Hematopoietic multipotent progenitor cell treated with erythropoietin and hydrocortisone succinate and interleukin-3 and kit ligand, for 15 days (in vitro differentiated cells): Measurements from ENCODE around the gene MUC13.

ENCODE experiments used
- DNase-seq: peaks from one replicate; pipeline ENCODE4 v3.0.0-alpha.2; 2015; ENCODE audit warnings: low spot score

MUC13 gene

DNA sequence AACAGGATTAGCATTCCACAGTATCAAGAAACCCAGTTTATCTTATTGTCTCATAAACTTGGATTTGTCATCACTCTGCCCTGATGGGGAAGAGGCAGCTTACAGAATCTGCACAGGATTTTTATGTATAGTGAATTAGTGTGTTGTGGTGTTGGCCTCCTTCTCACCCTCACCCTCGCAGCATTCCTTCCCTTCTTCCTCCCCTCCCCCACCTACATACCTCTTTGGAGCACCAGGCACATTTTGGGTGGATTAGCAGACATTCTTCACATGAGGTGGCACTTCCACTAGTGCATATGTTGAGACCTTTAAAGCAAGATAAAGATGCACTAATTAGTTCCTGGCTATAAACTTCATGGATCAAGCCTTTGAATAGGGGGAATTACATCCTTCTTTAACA, 61.3 kb downstream of the MUC13 start:
- no peak for DNase-seq

DNA sequence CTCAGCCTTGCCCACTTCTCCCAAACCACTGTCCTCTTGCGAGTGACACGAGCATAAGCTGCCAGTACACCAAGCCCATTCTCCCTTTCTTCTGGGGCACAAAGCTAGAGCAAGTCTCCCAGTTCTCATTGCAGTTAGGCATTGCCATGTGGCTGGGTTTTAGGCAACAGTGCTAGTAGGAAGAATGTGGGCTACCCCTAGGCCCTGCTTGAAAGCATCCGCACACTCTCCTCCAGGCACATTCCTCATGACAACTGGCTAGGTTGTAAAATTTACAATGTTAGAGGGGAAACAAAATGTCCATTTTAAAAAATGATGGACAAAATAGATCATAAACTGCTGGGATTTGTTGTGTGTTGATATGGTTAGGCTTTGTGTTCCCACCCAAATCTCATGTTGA, 67.0 kb downstream of the MUC13 start:
- no peak for DNase-seq

DNA sequence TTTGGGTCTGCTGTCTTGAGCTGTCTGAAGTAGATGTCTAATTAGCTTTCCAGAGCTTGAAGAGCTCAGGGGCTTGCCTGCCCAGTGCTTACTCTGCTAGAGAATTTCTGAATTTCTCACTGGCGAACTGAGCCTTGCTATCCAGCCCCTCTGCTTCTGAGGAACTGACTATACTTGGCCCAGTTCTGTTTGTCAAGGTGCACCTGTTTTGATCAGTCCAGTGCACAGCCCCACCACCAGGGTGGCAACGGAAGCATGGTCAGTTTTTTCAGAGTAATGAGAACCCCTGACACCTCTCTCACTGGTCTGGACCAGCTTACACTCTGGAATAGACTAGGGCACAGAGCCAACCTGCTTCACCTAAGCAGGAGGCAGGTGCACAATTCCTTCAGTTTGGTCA, 72.5 kb downstream of the MUC13 start:
- DNase-seq: no peak

DNA sequence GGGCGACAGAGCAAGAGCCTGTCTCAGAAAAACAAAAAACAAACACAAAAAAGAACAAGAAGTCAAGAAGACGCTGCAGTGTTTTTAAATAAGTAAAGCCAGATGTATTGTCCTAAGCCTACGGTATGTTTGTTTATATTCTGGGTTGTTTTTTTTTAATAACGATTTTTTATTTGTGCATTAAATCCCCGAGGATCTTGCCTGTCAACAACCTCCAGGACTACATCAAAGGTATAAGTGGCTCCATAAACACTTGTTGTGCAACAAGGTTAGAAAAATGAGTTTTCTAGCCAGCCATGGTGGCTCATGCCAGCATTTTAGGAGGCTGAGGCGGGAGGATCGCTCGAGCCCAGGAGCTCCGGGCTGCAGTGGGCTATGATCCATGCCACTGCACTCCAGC, 73.5 kb downstream of the MUC13 start:
- DNase-seq: no peak

DNA sequence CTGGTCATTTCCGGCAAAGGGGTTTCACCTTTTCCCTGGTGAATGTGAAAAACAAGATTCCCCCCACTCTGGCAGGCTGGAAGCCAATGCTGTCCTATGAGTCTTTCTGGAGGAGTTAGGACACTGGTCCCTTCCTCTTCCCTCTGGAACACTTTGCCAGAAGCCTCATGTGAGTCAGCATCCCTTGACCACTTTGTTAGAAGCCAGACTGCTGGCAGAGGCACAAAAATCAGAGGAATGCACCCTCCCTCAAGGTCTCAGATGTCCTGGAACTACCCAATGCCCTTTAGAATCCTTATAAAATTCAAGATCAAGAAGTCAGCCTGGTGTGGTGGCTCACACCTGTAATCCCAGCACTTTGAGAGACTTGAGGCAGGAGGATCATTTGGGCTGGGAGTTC, 74.0 kb downstream of the MUC13 start:
- no peak for DNase-seq

DNA sequence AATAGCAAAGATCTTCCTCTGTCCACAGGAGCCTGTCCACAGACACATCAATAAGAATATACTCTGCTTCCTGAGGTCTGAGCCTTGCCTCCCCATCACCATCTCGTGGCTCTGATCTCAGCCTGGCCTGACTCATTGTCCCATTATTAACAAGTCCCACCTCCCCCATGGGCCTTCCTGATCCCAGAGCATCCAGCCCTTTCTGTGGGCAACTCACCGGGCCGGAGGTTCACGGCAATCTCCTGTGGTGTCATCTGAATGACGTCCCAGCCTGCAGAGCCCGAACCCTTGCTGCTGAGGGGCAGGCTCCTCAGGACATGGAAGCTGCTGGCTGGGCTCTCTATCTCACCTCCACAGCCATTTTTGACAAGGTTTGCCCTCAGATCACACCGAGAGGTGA, 75.5 kb downstream of the MUC13 start:
- DNase-seq: no peak

DNA sequence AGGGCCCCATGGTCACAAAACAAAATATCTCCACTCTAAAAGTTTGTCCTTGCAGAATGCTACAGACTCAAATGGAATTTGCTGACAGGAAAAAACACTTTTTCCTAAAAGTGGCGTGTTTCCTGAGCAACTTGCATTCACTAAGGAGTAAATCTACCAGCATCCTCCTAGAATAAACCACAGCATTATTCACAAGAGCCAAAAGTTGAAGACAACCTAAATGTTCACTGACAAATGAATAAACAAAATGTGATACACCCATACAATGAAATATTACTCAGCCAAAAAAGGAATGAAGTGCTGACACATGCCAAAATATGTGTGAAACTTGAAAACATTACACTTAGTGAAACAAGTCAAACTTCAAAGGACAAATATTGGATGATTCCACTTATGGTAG, 76.3 kb downstream of the MUC13 start:
- no peak for DNase-seq

DNA sequence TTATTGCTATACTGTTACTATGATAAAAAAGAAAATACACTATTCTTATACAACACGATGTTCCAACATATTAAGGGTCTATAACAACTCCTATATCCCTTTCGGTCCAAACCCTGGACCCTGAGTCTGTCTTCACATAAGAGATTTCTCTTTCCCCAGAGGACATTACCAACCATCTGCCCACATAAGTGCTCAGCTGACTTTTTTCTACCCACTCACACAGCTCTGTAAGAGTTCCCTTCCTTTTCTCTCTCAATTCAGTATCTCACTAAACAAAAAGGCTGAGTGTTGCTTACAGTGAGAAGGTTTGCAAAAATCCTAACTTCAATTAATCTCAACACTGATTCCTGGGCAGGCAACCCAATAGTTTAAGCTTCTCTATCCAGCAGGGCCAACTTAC, 77.9 kb downstream of the MUC13 start:
- no peak for DNase-seq
